IPS DF 6.9 (cell line): Measurements from ENCODE around the gene ARFIP1.
"Not testable (repeated sequence)": the region's sequence is repeated elsewhere in the genome, so short reads cannot be mapped to it uniquely, and the experiment has no call there.

Experiments
- DNase-seq: peaks from one replicate; pipeline ENCODE4 v3.0.0-alpha.2; 2013; ENCODE audit warnings: low read depth, low spot score
- H3K27ac ChIP-seq: one replicate; pipeline ENCODE4 v1.5.1; 2013; ENCODE audit warnings: low read length, control low read depth
- H3K27me3 ChIP-seq: 2 replicates; pipeline ENCODE4 v1.6.1; 2013; ENCODE audit warnings: mild to moderate bottlenecking, low read length; ENCODE audit not compliant: control insufficient read depth, insufficient read depth
- H3K36me3 ChIP-seq: 2 replicates; pipeline ENCODE4 v1.6.1; 2013; ENCODE audit warnings: low read length; ENCODE audit not compliant: control insufficient read depth, insufficient read depth
- H3K4me1 ChIP-seq: 2 replicates; pipeline ENCODE4 v1.6.1; 2013; ENCODE audit warnings: low read length; ENCODE audit not compliant: control insufficient read depth, insufficient read depth
- H3K4me3 ChIP-seq: 2 replicates; pipeline ENCODE4 v1.5.1; 2013; ENCODE audit warnings: mild to moderate bottlenecking, low read length
- H3K9me3 ChIP-seq: 2 replicates; pipeline ENCODE4 v1.6.1; 2013; ENCODE audit warnings: low read length, inconsistent platforms; ENCODE audit not compliant: control insufficient read depth, insufficient read depth
- WGBS: extraction: QIAGEN DNeasy Blood & Tissue Kit; methylation state at CpG from one replicate; pipeline ENCODE4 v1.1.7; 2013; ENCODE audit warnings: mixed read lengths, missing lambda C conversion rate; ENCODE audit not compliant: insufficient read length, insufficient coverage; 5-methylcytosine and 5-hydroxymethylcytosine counted together

ARFIP1 gene

GRCh38 chr4:152892974-152893373, 113.2 kb downstream of the ARFIP1 start:
- no peak for DNase-seq
- Histone ChIP-seq H3K36me3 (no peaks in the 10 kb centered on the region), H3K4me1 (no peaks in the 10 kb centered on the region), H3K9me3 (no peaks in the 10 kb centered on the region), H3K27ac (no peak overlapping the region), H3K4me3 (no peak overlapping the region), H3K27me3 (no peaks in the 10 kb centered on the region)
- no CpG with 5 or more reads among the region's 2 CpGs for WGBS

GRCh38 chr4:152894673-152895072, 114.9 kb downstream of the ARFIP1 start:
- Histone ChIP-seq H3K27me3 (no peaks in the 10 kb centered on the region), H3K27ac (no peak overlapping the region), H3K9me3 (no peaks in the 10 kb centered on the region), H3K4me3 (no peak overlapping the region), H3K36me3 (no peaks in the 10 kb centered on the region), H3K4me1 (no peaks in the 10 kb centered on the region)
- no CpG with 5 or more reads among the region's 1 CpG for WGBS
- no peak for DNase-seq

- no peak overlapping the region for H3K4me3 ChIP-seq
- no peaks in the 10 kb centered on the region for H3K9me3 ChIP-seq
- H3K27ac ChIP-seq = no peak overlapping the region
- H3K36me3 ChIP-seq = no peaks in the 10 kb centered on the region
- H3K27me3 ChIP-seq = no peaks in the 10 kb centered on the region
- DNase-seq = no peak
- no CpG with 5 or more reads among the region's 1 CpG for WGBS
- no peaks in the 10 kb centered on the region for H3K4me1 ChIP-seq
Measured at GRCh38 chr4:152896811-152897210, 117.1 kb downstream of the ARFIP1 start.

- not testable (repeated sequence) for H3K9me3 ChIP-seq
Measured at GRCh38 chr4:152898133-152898532, 118.4 kb downstream of the ARFIP1 start.

GRCh38 chr4:152898606-152899005, 118.9 kb downstream of the ARFIP1 start:
- Histone ChIP-seq H3K4me1 (no peaks in the 10 kb centered on the region), H3K36me3 (no peaks in the 10 kb centered on the region), H3K9me3 (no peaks in the 10 kb centered on the region), H3K4me3 (no peak overlapping the region), H3K27ac (no peak overlapping the region), H3K27me3 (no peaks in the 10 kb centered on the region)
- no peak for DNase-seq

More at GRCh38 chr4:152898133-152898532, 118.4 kb downstream of the ARFIP1 start:
- H3K4me3 ChIP-seq, H3K4me1 ChIP-seq, H3K27me3 ChIP-seq, H3K36me3 ChIP-seq, DNase-seq, H3K27ac ChIP-seq: not testable (repeated sequence)
- WGBS = no CpG with 5 or more reads among the region's 6 CpGs

- Histone ChIP-seq H3K36me3 (no peaks in the 10 kb centered on the region), H3K4me3 (no peak overlapping the region), H3K27ac (no peak overlapping the region), H3K9me3 (no peaks in the 10 kb centered on the region), H3K4me1 (no peaks in the 10 kb centered on the region), H3K27me3 (no peaks in the 10 kb centered on the region)
- DNase-seq = no peak
Measured at GRCh38 chr4:152900395-152900794, 120.6 kb downstream of the ARFIP1 start.

- DNase-seq = no peak
- Histone ChIP-seq H3K27me3 (no peaks in the 10 kb centered on the region), H3K27ac (no peak overlapping the region), H3K4me3 (no peak overlapping the region), H3K36me3 (no peaks in the 10 kb centered on the region), H3K9me3 (no peaks in the 10 kb centered on the region), H3K4me1 (no peaks in the 10 kb centered on the region)
- no CpG with 5 or more reads among the region's 3 CpGs for WGBS
Measured at GRCh38 chr4:152901205-152901604, 121.5 kb downstream of the ARFIP1 start.

GRCh38 chr4:152903658-152904057, 123.9 kb downstream of the ARFIP1 start:
- H3K27ac ChIP-seq = no peak overlapping the region
- no peak for DNase-seq
- no peaks in the 10 kb centered on the region for H3K36me3 ChIP-seq
- H3K27me3 ChIP-seq = no peaks in the 10 kb centered on the region
- H3K4me3 ChIP-seq = no peak overlapping the region
- H3K9me3 ChIP-seq = no peaks in the 10 kb centered on the region
- H3K4me1 ChIP-seq = no peaks in the 10 kb centered on the region

GRCh38 chr4:152909901-152910300, 130.1 kb downstream of the ARFIP1 start:
- H3K27me3 ChIP-seq = no peaks in the 10 kb centered on the region
- H3K4me1 ChIP-seq = no peaks in the 10 kb centered on the region
- no peaks in the 10 kb centered on the region for H3K9me3 ChIP-seq
- DNase-seq = no peak
- no peak overlapping the region for H3K27ac ChIP-seq
- no peaks in the 10 kb centered on the region for H3K36me3 ChIP-seq
- no peak overlapping the region for H3K4me3 ChIP-seq
- no CpG with 5 or more reads among the region's 4 CpGs for WGBS

GRCh38 chr4:152910521-152910920, 130.8 kb downstream of the ARFIP1 start:
- H3K4me1 ChIP-seq = no peaks in the 10 kb centered on the region
- no peaks in the 10 kb centered on the region for H3K36me3 ChIP-seq
- H3K4me3 ChIP-seq = no peak overlapping the region
- WGBS = no CpG with 5 or more reads among the region's 3 CpGs
- DNase-seq = no peak
- H3K27me3 ChIP-seq = no peaks in the 10 kb centered on the region
- H3K27ac ChIP-seq = no peak overlapping the region
- H3K9me3 ChIP-seq = no peaks in the 10 kb centered on the region

GRCh38 chr4:152917543-152918395, 138.0 kb downstream of the ARFIP1 start:
- no peaks in the 10 kb centered on the region for H3K4me1 ChIP-seq
- H3K27ac ChIP-seq = no peak overlapping the region
- no peak overlapping the region for H3K4me3 ChIP-seq
- H3K36me3 ChIP-seq = no peaks in the 10 kb centered on the region
- H3K9me3 ChIP-seq = no peaks in the 10 kb centered on the region
- DNase-seq = no peak
- H3K27me3 ChIP-seq = no peaks in the 10 kb centered on the region
- no CpG with 5 or more reads among the region's 3 CpGs for WGBS
